Thoracic aorta (tissue), 2 donors: ENCODE measurements around the gene MAP1LC3B. TPM values are rescaled to one million over a fixed set of nuclear protein-coding genes. Genes with fewer than 3 reads are reported as not detected.

Source experiments
- ATAC-seq: fragments of 150-250 bp; one replicate; pipeline ENCODE4 v1.8.0; 2017; ENCODE audit warnings: low read depth; ENCODE audit not compliant: insufficient number of reproducible peaks, low FRiP score
- DNase-seq: peaks from one replicate; pipeline ENCODE4 v3.0.0-alpha.2; 2020; ENCODE audit warnings: low spot score
- H3K27ac ChIP-seq, 2 donors: fragments of 200-600 bp; sonication (generic); 1 replicate in 1 of 2; 2 replicates in 1 of 2; pipeline ENCODE4 v1.5.1; 2016; ENCODE audit warnings: mild to moderate bottlenecking in 2 of 2, moderate library complexity in 2 of 2
- H3K27me3 ChIP-seq: fragments of 200-600 bp; sonication (generic); replicated peaks from 2 replicates; pipeline ENCODE4 v1.6.0; 2016; ENCODE audit warnings: mild to moderate bottlenecking; ENCODE audit not compliant: insufficient read depth
- H3K36me3 ChIP-seq: fragments of 200-600 bp; sonication (generic); one replicate; pipeline ENCODE4 v1.5.1; 2016
- H3K4me1 ChIP-seq, 2 donors: fragments of 200-600 bp; sonication (generic); 1 replicate in 1 of 2; 2 replicates in 1 of 2; pipeline versions ENCODE4 v1.5.1 to v1.6.0; 2016; ENCODE audit warnings: low read depth in 2 of 2, mild to moderate bottlenecking in 1 of 2; ENCODE audit not compliant: control insufficient read depth in 1 of 2
- H3K4me3 ChIP-seq: fragments of 200-600 bp; sonication (generic); 2 replicates; pipeline ENCODE4 v1.5.1; 2016; ENCODE audit warnings: mild to moderate bottlenecking
- H3K9me3 ChIP-seq: fragments of 200-600 bp; sonication (generic); 2 replicates; pipeline ENCODE4 v1.5.1; 2016
- CTCF ChIP-seq: fragments of 200-600 bp; sonication (generic); IDR thresholded peaks from one replicate; pipeline ENCODE4 v1.5.1; 2019; ENCODE audit warnings: antibody characterized with exemption
- total RNA-seq, 2 donors: library from RNA; depleted of rRNA; stranded (reverse); fragments of >200 nt; gene quantifications; one replicate each; pipeline versions ENCODE4 v1.1.0 to v1.2.3, GENCODE V29; 2016

The MAP1LC3B gene
- 10 to 100 TPM; 65.4 to 80.4 TPM for total RNA-seq

GRCh38 chr16:87391950-87392820 lies at the start of gene MAP1LC3B:
TSS of gene MAP1LC3B (plus strand) at chr16:87392336. CDS start at chr16:87392428, 92 bp downstream.
- H3K27me3 ChIP-seq, result no peaks in the 10 kb centered on the region
- H3K9me3 ChIP-seq, result no peaks in the 10 kb centered on the region
- H3K36me3 ChIP-seq, result no peaks in the 10 kb centered on the region
- DNase-seq (peak; percentile 77), ATAC-seq (peak; percentile 76)
- peak within 1 kb of the TSS; percentile 91 for H3K4me3 ChIP-seq
- H3K27ac ChIP-seq, result peak within 1 kb of the TSS; percentile 97 to 98
- no peak for TF ChIP-seq CTCF
- H3K4me1 ChIP-seq, result peaks cover 26 to 39% of the 10 kb centered on the region in 2 donors

GRCh38 chr16:87342504-87342903 lies 49.6 kb upstream of the MAP1LC3B start:
- H3K4me3 ChIP-seq, result no peak overlapping the region
- ATAC-seq (no peak), DNase-seq (no peak)
- peaks cover 50% of the 10 kb centered on the region for H3K36me3 ChIP-seq
- no peaks in the 10 kb centered on the region for H3K4me1 ChIP-seq
- no peak overlapping the region for H3K27ac ChIP-seq
- TF ChIP-seq CTCF, result no peak
- H3K27me3 ChIP-seq, result no peaks in the 10 kb centered on the region
- H3K9me3 ChIP-seq, result no peaks in the 10 kb centered on the region

GRCh38 chr16:87342978-87343752 lies 49.0 kb upstream of the MAP1LC3B start:
- no peak for TF ChIP-seq CTCF
- Histone ChIP-seq H3K36me3 (peaks cover 50% of the 10 kb centered on the region), H3K4me1 (no peaks in the 10 kb centered on the region), H3K27ac (no peak overlapping the region), H3K4me3 (no peak overlapping the region), H3K9me3 (no peaks in the 10 kb centered on the region), H3K27me3 (no peaks in the 10 kb centered on the region)
- DNase-seq, result no peak
- no peak for ATAC-seq

- H3K36me3 ChIP-seq, result peaks cover 50% of the 10 kb centered on the region
- H3K27ac ChIP-seq, result no peak overlapping the region
- no peaks in the 10 kb centered on the region for H3K4me1 ChIP-seq
- no peak overlapping the region for H3K4me3 ChIP-seq
- no peaks in the 10 kb centered on the region for H3K9me3 ChIP-seq
- no peak for TF ChIP-seq CTCF
- no peaks in the 10 kb centered on the region for H3K27me3 ChIP-seq
- ATAC-seq (no peak), DNase-seq (no peak)
These were observed 48.4 kb upstream of the MAP1LC3B start for GRCh38 chr16:87343753-87344050.

- Histone ChIP-seq H3K36me3 (peaks cover 47% of the 10 kb centered on the region), H3K27me3 (no peaks in the 10 kb centered on the region), H3K4me3 (no peak overlapping the region), H3K27ac (no peak overlapping the region), H3K9me3 (no peaks in the 10 kb centered on the region), H3K4me1 (no peaks in the 10 kb centered on the region)
- TF ChIP-seq CTCF, result no peak
- no peak for DNase-seq
- ATAC-seq, result no peak
These were observed 47.8 kb upstream of the MAP1LC3B start for GRCh38 chr16:87344165-87344930.
